Jurkat, Clone E6-1 (cell line): ENCODE measurements around the gene HAND2.

Source experiments
- DNase-seq: peaks from one replicate; pipeline ENCODE4 v3.0.0-alpha.2; 2011; ENCODE audit warnings: low read depth, low spot score
- H3K4me3 ChIP-seq: 2 replicates; pipeline ENCODE4 v1.5.1; 2011; ENCODE audit warnings: mild to moderate bottlenecking, low read length, control low read depth, moderate library complexity

The HAND2 gene

DNA sequence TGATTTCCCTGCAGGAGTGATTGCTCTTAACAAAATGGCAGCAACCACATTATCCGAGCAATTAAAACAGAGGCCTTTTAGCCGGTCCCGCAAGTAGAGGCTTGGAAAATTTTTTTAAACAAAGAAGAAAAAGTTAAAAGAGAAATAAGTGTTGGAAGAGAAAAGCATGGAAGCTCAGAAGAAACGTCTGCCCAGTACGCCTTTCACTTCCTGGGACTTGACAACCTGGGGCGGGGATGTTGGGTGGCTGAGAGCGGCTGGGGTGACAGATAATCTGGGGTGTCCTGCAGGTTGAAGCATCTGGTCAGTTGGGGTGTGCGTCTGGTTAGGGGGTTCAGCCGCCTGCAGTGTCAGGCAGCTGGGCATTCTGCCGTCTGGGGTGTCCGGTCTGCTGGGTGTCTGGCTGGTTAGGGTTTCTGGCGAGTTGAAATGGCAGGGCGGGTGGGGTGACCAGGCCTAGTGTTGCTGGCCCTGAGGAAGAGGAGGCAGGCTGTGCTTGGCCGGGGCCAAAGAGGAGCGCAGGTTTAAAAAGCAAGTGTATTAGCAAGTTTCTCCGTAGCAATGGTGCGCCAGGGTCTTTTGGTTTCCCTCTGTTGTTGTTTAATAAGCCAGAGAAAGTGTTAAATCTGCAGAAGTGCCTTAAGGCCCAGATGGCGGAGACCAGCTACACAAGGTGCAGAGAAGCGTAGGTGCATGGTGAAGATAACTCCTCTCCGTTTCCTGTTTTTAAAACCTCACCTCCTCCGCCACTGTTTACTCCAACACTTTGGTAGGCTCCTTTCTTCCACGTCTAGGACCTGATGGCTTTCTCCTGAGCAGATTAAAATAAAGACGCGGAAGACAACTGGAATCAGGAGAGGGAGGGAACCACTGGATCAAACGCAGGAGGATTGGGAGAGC lies 5.6 kb downstream of the HAND2 start:
- DNase-seq: no peak
- H3K4me3 ChIP-seq: no peak overlapping the region

DNA sequence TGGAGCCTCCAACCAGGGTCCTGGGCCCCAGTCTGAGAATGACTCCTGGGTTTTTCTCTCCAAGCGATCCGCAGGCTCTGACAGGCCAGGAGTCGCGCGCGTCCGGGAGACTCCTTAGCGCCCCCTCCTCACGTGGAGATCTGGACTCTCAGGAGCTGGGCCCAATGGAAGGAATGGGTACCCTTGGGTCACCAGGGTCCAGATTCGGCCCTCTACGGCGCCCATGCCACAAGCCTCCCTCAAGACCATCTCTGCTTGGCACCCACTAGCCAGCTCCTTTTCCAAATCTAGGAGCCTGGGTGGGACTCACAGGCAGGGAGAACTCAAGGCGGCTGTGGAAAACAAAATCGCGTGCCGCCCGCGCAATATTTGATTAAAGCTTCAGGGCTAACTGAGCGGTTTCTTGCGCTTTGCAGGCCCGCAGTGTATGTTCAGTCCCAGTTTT lies 7.1 kb downstream of the HAND2 start:
- no peak overlapping the region for H3K4me3 ChIP-seq
- DNase-seq: no peak

DNA sequence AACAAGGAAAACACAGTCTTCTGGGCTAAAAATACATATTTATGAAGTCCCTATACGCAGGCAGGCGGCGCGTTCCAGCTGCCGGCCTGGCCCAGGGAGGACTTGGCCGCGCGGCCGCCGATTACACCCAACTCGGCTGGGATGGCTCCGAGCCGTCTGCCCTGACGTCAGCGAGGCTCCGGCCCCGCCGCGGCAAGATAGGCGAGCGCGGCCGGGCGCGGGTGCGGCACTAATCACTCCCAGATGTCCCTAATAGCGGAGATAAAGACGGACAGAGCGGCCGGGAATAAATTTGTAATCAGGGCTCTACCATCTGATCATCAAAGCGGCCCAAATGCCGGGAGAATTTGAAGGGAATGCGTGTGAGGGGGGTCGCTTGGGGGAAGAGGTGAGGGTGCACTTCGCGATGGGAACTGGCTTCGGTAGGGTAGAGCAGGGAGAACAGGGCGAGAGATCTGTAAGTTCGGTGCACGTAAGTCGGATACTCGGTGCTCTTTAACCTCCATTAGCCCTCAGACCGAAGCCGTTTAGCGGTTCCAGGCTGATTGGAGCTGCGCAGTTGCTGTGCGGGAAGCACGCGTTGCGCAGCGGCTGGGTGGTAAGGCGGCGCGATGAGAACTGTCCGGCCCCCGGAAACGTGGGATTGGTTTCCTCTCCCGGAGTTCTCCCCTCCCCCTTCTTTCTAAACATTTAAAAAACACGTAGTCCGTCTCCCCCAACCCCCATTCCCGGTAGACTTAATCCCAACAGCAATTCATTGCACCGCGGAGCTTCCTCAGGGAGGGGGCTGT lies 7.7 kb downstream of the HAND2 start:
- DNase-seq: no peak
- no peak overlapping the region for H3K4me3 ChIP-seq

DNA sequence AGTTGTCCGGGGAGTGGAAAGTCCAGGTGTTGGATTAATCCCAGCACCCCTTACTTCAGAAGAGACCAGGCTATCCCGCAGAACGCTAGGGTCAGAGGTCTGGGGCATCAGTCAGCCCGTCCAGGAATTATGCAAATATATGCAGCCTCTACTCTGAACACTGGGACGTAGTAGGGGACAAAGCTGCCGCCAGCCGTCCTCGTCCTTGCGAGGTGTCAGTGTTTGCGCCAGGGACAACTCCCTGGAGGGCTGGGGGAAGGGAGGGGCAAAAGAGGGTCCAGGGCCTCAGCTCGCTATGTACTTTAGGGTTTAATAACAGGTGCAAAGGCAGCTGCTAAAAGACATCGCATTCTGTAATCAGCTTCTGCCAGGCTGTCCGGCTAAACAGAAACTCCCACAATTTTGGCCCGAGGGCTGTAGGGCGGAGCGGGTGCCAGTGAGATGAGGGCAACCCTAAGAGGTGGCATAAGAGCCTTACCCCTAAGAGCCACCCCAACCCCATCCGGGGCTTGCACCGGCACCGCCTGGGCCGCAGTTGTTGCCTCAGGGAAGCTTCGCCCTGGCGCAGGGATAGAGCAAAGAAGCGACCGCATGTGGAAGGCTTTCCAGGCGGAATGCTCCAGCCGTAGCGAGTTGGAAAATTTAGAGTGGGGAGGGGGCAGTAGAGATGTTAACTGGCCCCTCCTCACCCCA lies 8.4 kb downstream of the HAND2 start:
- no peak for DNase-seq
- H3K4me3 ChIP-seq: no peak overlapping the region

DNA sequence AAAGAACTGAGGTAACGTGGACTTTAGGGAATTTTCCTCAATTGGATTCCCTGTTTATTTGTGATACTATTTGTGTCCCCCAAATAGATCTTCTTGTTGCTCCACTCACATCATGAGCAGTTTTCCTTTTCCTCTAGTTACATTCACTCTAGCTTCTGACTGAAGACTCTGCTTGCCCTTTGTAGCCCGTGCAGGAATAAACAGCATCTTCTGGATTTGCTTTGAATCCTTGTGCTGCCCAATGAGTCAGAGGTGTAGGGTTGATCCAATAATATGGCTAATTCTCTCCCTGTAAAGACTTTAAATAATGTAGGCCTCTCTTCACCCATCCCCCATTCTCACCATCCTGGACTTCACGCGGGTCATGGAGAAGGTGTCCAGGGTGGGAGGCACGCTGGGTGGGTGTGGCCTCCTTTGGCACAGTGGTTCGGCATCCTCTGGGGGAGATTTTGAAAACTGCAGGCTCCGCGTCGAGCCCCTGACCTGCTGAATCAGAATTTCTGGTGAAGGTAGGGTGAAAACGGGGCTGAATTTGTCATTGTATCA lies 9.0 kb downstream of the HAND2 start:
- H3K4me3 ChIP-seq: no peak overlapping the region
- DNase-seq: no peak

DNA sequence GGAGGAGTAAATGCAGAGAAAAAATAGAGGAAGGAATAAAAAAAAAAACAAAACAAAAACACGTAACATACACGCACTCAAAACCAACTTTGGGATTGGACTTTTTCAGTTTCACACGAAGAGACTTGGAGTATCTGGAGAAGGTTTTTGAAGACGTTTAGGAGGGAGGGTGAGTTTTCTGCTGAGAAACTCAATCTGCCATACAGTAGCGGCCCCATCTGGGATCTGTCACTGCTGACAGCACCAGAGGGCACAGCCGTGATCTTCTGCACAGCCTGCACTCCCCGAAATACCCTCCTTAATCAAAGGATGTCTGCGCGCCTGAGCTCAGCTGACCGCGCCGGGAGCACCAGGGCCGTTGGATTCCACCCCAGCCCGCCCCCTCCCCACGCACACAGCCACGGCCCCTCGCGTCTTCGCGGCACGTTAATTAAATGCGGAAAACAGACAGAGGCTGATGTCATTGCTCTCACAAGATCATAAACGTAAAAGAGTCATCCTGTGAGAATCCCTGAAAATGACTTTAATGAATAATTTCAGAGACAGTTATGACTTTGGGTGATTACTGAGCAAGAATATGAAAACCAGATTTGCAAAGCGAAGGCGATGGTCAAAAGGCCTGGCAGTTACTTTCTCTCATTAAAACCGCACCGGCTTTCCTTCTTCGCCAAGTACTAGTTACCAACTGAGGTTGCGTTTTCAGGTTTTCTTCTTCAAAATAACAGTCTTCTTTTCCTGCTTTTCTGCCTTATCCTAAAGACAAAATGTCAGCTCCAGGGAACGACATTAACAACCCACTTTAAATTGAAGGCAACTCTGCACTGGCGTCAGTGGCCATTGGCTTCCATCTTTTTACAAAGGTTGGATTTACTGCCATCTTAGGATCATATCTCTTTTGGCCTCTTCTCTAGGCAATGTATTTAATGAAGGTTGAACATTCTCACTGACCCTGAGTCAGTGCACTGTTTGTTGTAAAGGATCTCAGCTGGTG lies 10.6 kb downstream of the HAND2 start:
- no peak for DNase-seq
- no peak overlapping the region for H3K4me3 ChIP-seq

DNA sequence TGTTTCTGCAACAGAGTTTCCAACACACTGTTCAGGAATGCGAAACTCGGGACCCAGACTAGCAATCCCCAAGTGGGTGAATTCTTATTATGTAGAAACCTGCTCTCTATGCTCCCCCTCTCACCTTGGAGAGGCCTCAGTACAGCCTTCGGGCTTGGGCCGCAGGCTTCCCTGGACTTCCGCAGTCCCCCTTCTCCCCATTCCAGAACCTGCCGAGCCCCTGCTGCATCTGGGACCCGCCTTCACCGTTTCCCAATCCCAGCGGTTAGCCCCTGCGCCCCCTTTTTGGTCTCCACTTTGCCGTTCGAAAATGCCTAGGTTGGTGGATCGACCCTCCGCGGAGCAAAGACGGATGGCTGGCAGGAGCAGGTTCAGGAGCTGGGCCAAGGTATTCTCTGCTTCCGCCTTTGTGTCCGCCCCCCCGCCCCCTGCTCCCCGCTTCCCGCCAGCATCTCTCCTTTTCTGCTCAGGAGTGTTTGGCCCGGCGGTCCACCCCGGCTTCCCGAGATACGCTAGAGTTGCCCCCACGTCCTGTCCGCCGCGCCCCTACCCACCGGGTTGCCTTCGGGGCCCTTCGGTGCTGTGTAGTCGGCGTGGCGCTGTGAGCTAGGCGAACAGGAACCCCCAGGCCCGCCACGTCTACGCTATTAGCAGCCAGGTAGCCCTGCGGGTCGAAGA lies 11.5 kb downstream of the HAND2 start:
- no peak overlapping the region for H3K4me3 ChIP-seq
- no peak for DNase-seq

DNA sequence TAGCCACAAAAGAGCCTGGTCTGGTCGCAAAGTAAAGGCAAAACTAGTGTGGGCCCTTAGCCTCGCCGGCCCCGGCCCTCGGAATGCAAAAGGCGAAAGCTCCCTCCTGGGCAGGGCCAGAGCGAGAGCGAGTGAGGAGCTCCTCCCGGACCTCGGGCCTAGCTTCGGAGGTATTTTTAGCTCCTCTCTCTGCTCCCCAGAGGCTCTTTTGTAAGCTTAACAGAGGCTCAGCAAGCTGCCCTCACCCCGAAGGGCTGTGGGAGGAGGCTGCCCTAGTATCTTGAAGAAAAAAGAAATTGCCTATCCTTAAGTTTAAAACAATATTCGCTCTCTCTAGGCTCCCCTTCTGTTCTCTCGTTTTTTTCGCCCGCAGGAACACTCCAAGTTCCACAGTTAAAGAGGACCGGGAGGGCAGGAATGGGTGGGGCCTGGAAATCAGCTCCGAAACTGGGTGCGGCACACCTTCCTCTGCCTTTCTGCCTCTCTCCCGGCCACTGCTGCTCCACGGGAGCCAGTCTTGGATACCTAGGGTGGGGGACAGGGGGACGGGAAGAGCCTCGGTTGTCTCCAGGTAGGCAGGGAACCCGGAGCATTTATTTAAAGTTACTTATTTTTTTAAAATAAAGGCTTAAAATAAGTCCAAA lies 12.1 kb downstream of the HAND2 start:
- no peak overlapping the region for H3K4me3 ChIP-seq
- no peak for DNase-seq

DNA sequence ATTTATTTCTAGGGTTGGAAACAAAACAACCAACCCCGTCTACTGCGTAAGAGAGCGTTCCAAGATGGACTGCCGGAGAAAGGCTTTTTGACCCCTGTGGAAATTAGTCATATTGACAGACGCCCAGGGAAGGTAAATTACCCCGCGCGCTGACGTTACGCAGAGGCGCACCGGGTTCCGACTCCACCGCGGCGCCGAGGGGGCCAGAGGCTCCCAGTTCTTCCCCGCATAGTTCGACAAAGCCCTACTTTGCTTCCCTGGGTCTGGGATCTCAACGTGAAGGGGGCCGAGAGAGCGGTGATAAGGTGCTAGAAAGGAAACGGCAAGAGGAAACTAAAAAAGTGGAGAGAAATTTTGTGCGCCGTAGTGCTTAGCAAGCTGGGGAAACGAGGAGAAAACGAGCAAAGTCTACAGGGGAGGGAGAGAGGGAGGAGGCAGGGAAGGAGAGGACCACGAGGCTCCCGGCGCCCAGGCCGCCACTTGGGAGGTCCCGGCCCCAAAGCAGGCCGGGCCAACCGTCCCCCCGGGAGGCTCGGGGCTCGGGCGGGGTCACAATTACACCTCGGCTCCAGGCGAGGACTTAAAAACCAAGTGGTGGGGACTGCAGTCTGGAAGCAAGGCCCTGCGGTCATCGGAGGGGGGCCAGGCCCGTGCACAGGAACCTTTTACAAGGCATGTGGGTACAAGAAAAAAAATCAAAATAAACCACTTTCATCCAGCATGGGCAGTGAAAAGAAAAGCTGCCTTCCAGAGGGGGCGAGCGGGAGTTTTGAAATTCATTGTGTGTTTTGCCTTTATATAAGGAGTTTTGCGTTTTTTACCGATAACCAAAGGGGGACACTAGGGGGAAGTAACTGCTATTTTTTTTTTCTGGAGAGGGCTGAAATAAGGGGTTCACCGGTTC lies 13.2 kb downstream of the HAND2 start:
- no peak overlapping the region for H3K4me3 ChIP-seq
- no peak for DNase-seq

DNA sequence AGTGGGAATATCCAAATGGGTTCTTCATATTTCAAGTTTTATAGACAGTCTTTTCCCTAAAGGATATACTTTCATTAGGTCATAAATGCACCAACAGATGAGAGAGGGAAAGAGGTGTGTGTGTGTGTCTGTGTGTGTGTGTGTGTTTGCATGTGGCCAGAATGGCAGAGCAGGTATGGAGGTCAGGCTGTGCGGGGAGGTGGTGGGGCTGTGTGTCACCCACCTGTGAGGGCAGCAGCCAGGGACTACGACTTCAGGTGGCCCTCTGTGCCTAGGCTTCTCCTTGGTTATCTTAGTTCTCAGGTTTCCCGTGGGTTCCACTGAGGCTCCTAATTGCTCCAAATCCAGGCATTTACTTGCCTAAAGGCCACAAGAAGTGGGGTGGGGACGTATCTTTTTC lies 14.6 kb downstream of the HAND2 start:
- DNase-seq: no peak
- no peak overlapping the region for H3K4me3 ChIP-seq

DNA sequence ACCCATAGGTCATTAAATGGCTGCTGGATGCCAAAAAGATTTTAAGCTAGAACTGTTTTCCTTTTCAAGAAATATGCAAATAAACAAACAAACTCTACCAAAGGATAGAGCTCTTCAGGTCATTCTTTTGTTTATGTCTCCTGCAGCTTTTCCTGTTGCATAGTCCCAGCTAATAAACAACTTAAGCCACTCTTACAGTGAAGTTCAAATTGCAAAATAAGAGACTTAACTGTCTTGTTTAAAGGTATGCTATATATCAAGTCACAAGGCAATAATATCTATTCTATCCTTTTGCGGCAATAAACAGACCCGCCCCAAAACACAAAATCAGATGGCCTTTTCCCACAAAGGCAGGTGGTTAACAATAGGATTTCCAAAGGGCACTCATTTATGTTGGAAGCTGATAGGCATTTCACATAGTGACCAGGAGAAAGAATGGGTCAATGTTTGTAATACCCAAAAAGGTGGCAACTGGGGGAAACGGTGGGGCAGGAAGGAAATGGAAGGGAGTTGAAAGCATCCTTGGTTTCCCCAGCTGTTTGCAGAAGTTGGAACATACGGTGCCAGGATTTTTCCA lies 15.3 kb downstream of the HAND2 start:
- no peak overlapping the region for H3K4me3 ChIP-seq
- DNase-seq: no peak

DNA sequence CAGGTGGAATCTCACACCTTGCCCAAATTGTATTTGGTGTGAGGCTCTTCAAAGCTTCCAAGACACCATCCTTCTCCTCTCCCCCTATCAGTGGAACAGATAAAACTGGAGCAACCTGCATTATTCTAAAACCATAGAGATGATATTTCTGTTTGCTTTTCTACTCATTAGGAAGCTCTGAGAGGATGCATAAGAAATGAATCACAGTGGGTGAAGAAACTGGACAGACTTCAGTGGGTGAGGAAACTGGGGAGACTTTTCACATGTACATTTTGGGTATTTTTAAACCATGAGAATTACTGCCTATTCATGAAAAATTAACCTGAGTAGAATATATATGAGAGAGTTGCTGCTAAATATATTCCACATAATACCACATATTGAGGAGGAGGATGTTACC lies 16.4 kb downstream of the HAND2 start:
- no peak overlapping the region for H3K4me3 ChIP-seq
- DNase-seq: no peak

DNA sequence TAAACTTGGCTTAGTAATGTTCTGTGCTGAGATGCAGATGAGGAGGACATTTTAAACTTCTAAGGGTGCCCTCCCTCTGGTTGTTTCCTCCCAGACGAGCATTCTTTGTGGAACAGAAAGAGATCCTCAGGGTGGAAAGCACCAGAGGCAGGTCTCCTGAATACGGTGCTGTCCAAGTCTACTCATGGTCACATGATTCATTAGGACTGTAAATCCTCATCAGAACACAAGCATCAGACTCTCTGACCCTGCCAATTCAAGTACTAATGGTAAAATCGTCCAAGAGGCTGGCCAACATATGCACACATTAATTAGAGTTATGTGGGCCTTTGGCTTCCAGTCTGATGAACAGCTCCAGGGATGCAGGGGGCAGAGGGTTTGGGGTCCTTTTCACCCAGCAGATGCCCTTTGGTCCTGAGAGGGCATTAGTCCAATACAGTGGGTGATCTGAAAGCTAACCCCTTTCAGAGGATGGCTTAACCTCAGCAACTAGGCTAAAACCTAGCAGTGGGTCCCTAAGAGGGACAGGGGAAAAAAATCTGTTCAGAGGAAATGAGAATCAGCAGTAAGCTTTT lies 18.2 kb downstream of the HAND2 start:
- no peak for DNase-seq
- H3K4me3 ChIP-seq: no peak overlapping the region

DNA sequence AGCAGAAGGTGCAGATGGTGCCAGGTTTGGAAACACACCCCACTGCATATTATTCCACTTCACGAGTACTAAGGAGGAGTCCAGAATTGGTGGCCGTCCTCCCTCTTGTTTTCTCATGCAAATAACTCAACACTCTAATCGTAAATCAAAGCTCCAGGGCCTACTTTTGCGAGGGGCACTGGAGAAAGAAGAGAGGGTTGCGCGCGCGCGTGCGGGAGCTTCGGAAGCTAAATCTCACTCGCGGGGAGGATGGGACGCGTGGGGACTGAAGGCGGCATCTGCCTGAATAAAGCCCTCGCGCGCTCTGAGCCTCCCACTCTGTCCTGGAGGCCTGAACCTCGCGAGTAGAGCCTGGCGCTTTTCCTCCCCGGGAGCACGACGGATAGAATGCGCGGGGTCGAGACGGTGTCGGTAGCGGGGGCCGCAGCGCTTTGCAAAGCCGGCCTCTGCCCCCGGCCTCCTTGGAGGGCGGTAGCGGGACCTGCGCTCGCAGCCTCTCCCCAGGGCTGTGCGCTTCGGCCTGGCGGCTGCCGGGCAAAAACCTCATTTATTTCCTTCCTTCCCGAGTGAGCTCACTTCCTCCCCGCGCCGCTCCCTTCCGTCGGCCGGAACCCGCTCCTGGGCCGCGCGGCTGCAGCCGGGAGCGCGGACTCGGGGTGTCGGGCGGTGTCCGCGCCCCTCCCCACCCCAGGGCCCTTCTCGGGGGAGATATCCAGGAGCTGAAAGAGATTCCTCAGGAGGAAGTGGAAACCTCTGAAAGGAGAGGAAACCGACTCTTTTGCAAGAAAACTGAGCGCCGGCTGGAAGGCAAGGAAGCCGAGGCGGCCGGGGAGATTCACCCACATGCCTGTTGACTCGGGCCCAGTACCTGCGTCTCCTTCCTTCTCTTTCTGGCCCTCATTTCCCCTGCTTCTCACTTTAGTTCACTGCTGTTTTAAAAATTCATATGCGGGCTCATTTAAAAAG lies 20.7 kb downstream of the HAND2 start:
- no peak for DNase-seq
- H3K4me3 ChIP-seq: no peak overlapping the region
